GM19468 (cell line): ENCODE data around the gene PACS1.
"Not testable (repeated sequence)": the region's sequence is repeated elsewhere in the genome, so short reads cannot be mapped to it uniquely, and the experiment has no call there.

Experiments used
- ATAC-seq: cut with Tn5 transposase; IDR thresholded peaks from one replicate; pipeline ENCODE4 v1.9.1; 2021; ENCODE audit warnings: mild to moderate bottlenecking, moderate library complexity, moderate number of reproducible peaks; ENCODE audit not compliant: unreplicated experiment; ENCODE audit errors: extremely low read depth

The PACS1 gene

GRCh38 chr11:66104057-66104638, 34.1 kb downstream of the PACS1 start:
- ATAC-seq: no peak

DNA sequence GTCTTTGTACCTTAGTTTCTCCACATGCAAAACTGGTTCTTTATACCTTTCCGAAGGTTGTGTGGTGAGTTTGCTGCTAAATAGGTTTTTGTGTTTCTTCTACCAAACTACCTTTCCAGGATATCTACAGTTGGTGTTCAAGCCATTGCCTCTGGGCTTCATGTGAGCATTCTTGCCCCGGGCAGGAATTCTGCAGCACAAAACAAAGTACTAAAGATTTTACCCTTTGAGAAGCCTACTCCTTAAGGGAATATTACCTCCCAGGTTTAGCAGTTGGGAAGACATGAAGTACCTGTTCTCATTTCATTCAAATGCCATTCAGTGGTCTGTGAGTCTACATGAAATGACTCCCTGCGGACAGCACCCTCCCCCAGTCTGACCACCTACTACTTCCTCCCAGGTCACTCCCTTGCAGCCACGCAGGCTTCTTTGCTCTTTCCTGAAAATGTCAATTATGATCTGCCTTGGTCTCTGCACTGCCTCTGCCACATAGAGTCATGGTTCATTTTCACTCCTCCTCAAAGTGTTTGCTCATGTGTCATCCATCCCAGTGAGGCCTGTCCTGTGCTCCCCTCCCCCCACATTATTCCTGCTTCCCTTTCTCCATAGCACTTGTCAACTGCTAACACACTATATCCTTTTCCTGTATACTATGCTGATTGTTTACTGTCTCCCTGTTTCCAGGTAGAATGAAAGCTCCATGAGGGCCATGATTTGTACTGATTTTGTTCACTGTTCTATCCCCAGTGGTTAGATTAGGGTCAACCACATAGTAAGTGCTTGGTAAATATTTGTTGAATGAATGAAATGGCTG, 36.9 kb downstream of the PACS1 start:
- no peak for ATAC-seq

DNA sequence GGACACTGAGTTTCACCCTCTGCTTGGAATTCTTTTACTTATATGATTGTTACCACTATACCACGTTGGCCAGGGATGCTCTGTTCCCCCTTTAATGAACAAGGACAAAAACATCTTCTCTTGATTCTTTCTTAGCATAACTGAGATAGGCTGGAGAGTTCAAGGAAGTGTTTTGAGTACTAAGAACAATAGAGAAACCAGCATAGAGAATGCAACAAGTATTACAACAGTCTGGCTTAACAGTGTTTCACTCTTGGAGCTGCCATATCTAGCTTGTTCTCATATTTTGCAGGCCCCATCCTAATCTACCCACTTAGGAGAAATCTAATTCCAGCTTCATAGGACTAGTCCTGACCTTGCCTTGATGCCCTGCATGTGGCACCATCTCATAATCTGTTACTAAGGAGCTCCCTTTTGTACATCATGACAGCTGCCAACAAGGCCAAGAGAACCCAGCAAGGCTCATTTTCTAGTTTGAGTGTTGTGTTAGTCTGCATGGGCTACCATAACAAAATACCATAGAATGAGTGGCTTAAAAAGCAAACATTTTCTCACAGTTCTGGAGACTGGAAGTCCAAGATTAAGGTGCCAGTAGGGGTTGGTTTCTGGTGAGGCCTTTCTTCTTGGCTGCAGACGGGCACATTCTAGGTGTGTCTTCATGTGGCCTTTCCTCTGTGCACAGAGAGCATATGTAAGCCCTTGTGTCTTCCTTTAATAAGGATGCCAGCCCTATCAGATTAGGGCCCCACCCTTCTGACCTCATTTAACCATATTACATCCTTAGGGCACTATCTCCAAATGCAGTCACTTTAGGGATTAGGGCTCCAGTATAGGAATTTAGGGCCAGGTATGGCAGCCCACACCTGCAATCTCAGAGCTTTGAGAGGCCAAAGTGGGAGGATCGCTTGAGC, 37.8 kb downstream of the PACS1 start:
- no peak for ATAC-seq

- ATAC-seq: no peak
Measured at GRCh38 chr11:66109294-66109693, 39.2 kb downstream of the PACS1 start.

DNA sequence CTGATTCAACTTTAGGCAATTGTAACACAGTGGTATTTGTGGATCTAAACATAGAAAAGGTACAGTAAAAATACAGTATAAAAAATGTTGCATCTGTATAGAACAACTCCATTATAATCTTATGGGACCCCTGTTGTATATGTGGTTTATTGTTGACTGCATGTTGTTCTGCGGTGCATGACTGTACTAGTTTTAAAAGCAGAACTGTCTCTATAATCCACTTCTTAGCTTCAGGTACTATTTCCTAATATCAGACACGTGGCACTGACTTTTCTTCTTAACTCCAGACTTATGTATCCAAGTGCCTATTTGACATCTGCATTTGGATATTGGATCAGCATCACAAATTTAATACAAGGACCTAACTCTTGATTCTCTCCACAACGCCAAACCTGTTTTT, 41.1 kb downstream of the PACS1 start:
- no peak for ATAC-seq

DNA sequence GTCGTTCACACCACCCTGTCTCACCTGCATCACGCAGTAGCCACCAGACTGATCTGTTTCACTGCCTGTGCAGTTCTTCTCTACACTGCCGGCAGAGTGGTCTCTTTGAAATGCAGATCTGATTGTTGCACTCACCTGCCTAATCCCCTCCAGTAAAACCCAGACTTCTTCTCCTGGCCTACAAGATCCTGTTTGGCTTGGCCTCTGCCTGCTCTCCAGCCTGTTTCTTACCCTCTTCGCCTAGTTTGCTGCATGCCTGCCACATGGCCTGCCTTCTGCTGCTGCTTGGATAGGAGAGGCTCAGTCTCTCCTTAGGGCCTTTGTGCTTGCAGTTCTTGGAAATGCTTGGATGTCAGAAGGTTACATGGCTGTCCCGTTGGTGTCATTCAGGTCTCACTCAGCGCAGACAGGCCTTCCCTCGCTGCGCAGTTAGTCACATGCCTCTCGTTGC, 42.0 kb downstream of the PACS1 start:
- no peak for ATAC-seq

DNA sequence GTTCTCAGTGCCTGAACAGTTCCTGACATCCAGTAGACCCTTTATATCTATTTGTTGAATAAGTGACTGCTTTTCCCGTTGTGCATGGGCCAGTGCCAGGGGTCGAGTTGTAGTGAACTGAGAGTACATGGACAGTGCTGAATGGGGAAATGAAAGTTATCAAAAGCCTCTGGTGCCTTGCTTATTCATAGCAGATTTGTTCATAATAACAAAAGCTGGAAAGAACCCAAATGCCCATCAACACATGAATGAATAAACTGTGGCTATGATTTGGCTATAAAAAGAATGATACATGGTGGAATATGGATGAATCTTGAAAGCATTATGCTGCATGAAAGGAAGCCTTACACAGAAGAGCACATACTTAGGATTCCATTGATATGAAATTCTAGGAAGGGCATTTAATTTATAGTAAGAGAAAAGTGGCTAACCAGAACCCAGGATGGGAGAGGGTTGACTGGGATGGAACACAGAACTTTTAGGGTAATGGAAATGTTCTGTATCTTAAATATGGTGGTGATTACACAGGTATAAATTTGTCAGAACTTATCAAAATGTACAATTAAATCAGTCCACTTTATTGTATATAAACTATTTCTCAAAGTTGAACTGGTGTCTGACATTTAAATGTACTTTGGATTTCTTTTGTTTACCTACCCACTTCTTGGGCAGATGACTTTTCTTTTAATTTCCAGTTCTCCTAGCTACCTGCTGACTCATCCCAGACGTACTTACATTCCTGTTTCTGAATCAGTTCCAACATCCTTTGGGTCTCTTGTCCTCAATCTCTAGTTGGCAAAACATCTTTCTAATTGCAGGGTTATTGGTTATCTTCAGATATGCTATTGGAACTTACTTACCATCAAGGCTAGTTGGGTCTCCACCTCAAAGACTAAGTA, 42.8 kb downstream of the PACS1 start:
- ATAC-seq: no peak

- not testable (repeated sequence) for ATAC-seq
Measured at GRCh38 chr11:66114957-66115356, 44.9 kb downstream of the PACS1 start.

- peak; percentile 86 for ATAC-seq
Measured at GRCh38 chr11:66115638-66116301, 45.7 kb downstream of the PACS1 start.

- ATAC-seq: no peak
Measured at GRCh38 chr11:66116576-66117361, 46.7 kb downstream of the PACS1 start.

GRCh38 chr11:66118847-66119246, 48.8 kb downstream of the PACS1 start:
- ATAC-seq: no peak

- ATAC-seq: no peak
Measured at GRCh38 chr11:66119348-66120133, 49.5 kb downstream of the PACS1 start.

DNA sequence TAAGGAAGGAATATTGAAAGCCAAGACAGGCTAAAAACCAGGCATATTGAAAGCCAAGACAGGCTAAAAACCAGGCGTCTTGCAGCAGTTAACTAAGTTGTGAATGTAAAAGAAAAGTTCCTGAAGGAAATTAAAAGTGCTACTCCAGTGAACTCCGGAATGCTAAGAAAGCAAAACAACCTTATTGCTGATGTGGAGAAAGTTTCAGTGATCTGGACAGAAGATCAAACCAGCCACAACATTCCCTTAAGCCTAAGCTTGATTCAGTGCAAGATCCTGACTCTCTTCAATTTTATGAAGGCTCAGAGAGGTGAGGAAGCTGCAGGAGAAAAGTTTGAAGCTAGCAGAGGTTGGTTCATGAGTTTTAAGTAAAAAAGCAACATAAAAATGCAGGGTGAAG, 51.4 kb downstream of the PACS1 start:
- ATAC-seq: no peak

- ATAC-seq: no peak
Measured at GRCh38 chr11:66123902-66124301, 53.8 kb downstream of the PACS1 start.

DNA sequence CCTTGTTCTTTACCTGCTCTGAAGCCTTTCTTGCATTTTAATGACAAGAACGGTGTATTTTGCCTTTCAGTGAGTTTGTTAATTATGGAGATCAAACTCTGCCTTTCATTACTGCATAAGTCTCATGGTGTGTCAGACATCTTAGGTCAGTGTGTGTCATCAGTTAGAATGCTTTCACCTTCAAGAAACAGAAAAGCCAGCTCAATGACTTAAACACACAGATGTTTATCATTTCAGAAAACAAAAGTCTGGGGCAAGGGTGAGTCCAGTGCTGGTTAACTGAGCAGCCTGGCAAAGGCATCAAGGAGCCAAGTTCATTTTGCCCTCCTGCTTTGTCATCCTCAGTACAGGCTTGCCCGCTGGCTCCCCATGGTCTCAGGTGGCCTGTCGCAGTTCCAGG, 54.5 kb downstream of the PACS1 start:
- no peak for ATAC-seq

GRCh38 chr11:66126064-66126463, 56.0 kb downstream of the PACS1 start:
- ATAC-seq: no peak

DNA sequence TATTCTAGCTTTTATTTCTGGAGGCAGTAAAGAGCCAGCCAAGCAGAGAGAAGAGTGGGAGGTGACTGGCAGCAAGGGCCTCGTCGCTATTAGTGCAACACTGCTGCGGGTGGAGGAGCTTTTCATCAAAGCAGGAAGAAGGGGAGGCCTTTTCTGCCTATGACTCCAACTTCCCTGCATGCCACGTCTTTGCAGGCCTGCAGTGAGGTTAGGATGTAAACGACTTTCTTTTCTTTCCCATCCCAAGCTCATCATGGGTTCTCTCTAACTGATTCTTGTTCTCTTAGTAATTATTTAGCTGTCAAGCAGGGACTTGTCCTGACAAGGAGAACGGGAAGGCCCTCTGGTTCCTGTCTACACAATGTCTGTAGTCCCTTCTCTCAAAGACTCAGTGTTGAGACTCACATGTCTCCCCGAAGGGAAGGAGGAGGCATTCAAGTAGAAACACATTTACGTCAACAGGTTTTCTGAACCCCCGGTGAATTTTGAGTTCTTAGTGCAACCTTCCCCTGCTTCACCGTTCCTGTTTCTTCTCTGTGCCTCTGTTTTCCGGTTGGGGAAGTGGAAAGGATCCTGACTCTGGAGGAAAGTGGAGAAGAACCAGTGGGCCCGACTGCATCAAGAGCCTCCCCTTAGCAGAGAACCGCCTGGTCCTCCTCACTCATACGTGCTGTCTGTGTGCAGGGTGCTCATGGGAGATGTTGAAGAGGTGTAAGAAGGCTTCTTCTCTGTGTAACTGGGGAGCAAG, 56.9 kb downstream of the PACS1 start:
- ATAC-seq: no peak
